ENCODE results near the gene HOXB3. TPM values are rescaled to one million over a fixed set of nuclear protein-coding genes. Genes with fewer than 3 reads are reported as not detected.

The HOXB3 gene
- total and polyA plus RNA-seq, 2 of the 4 experiments (the other 2 are of a cell fraction): 6.3 to 59.6 TPM

DNA sequence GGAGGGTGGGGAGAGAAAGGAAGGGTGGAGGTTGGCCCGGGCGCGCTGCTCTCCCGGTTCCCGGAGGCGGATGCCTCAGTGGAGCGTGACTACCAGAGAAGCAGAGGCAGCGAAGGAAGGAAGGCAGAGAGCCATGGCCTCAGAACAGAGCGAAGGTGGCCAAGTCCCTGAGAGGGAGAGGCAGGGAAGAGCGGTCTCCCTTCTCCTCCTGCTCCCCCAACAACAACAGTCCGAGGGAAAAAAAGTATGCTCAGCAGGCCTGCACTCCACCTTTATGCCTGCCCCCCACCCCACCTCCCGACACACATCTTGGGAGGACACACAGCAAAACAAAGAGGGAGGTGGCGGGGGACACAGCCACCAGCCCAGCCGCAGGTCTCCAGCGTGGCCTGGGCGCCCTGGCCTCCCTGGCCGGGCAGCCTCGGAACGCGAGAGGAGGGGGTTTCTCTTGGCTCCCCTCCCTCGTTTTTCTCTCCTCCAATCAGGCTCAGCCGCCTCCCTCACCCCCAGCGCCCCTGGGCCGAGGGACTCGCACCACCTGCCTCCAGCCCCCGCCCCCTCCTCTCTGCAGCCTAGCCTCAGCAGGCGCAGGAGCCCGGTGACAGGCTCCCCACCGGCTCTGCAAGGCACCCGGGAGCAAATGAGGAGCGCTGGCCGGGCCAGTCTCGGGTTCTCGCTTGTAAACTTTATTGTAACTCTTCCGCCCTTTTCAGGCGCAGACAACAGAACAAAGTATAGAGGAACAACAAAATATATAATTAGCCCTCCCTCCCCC is 21.8 kb upstream of the HOXB3 start:
- Histone ChIP-seq H3K56ac (ENCODE audit: extremely low read depth, insufficient read depth, low read length) (peak overlapping the region; percentile 22; the same call in 1 of the 2 replicates), H2BK15ac (ENCODE audit: low read depth, low read length) (peak overlapping the region; percentile 62; the same call in 1 of the 3 replicates), H3K9me1 (ENCODE audit: insufficient read depth, low read length) (0 out of 2 replicates have a peak, but pooled peaks cover 3% of the 10 kb centered on the region), H3K4ac (ENCODE audit: low read depth, low read length) (peak overlapping the region; percentile 64), H3K23ac (ENCODE audit: low read depth, low read length) (peak overlapping the region; percentile 73), H2BK20ac (ENCODE audit: low read depth, low read length) (no peak overlapping the region), H4K91ac (ENCODE audit: insufficient read depth, low read depth, low read length) (peak overlapping the region; percentile 90), H4K8ac (ENCODE audit: low read depth in 2 of 2, low read length in 2 of 2) (peak overlapping the region; percentile 93 to 95), H3K4me3 (ENCODE audit: insufficient read depth, low read depth, low read length) (peak overlapping the region; percentile 63), H2BK120ac (ENCODE audit: low read depth, low read length) (peak overlapping the region; percentile 28), H3K27me3 (ENCODE audit: control insufficient read depth, insufficient read depth, low read length) (peaks cover 17% of the 10 kb centered on the region), H3K79me1 (ENCODE audit: low read depth in 1 of 2, low read length in 2 of 2) (peaks cover 9 to 34% of the 10 kb centered on the region in 2 experiments; a peak in 3 of 4 replicates), H2BK5ac (ENCODE audit: low read depth, low read length, poor library complexity, severe bottlenecking) (peak overlapping the region; percentile 87), H3K27ac (ENCODE audit: insufficient read depth, low read length) (peak overlapping the region; percentile 93), H4K20me1 (ENCODE audit: insufficient read depth, low read length) (no peaks in the 10 kb centered on the region), H3K18ac (ENCODE audit: low read depth, low read length) (peak overlapping the region; percentile 81), H3K14ac (replicated peaks; ENCODE audit: low read depth, low read length) (peak overlapping the region; percentile 83), H2AK9ac (replicated peaks; ENCODE audit: low read depth, low read length, poor library complexity) (peak overlapping the region; percentile 96), H3K36me3 (ENCODE audit: control insufficient read depth, insufficient read depth, low read length) (peaks cover 4% of the 10 kb centered on the region; the same call in 1 of the 2 replicates), H3K9ac (ENCODE audit: low read depth, low read length) (peak overlapping the region; percentile 97), H2AFZ (replicated peaks; ENCODE audit: low read length, poor library complexity) (peak overlapping the region; percentile 85), H3K4me2 (ENCODE audit: low read depth, low read length) (peak overlapping the region; percentile 91), H3K9me3 (ENCODE audit: control insufficient read depth, insufficient read depth, low read length) (no peaks in the 10 kb centered on the region), H3K4me1 (ENCODE audit: control insufficient read depth, insufficient read depth, low read length) (peaks cover 14% of the 10 kb centered on the region), H2AK5ac (ENCODE audit: low read depth, low read length) (peak overlapping the region; percentile 38), H4K5ac (ENCODE audit: low read depth, low read length) (peak overlapping the region; percentile 95)
- POLR2A ChIA-PET (ENCODE audit: unreplicated experiment): no interaction called here
- ATAC-seq (ENCODE audit: low read depth): no peak
- CTCF ChIA-PET: interaction anchor here (0.5 kb wide), 1 partner anchor 580 kb away, joined by 9 read pairs; no protein-coding TSS in a partner anchor
- dilution Hi-C loops (cut with HindIII; ENCODE audit: low sequenced_read_pairs, unreplicated experiment) (no loop called here), intact Hi-C loops (cut with micrococcal nuclease) (no loop called here), in situ Hi-C loops (cut with MboI; ENCODE audit: low sequenced_read_pairs) (no loop called here)
- no peak for DNase-seq
- BruUV-seq (replicated peaks): no TSS peak
- WGBS, 2 experiments (ENCODE audit: extremely low coverage in 2 of 2, insufficient read length in 1 of 2): 49% methylated on average over 6 of the region's 36 CpGs; no CpG with 5 or more reads in 1 of the 2 experiments
- TF ChIP-seq MXI1 (IDR thresholded peaks at IDR 0.05; ENCODE audit: borderline replicate concordance, low read depth, low read length) (no peak), SMC3 (IDR thresholded peaks at IDR 0.05; ENCODE audit: low read depth, low read length) (no peak), MAFK (IDR thresholded peaks at IDR 0.05; ENCODE audit: low read depth, low read length) (no peak), CEBPB (IDR thresholded peaks at IDR 0.05; ENCODE audit: low read depth, low read length) (no peak), RFX5 (IDR thresholded peaks at IDR 0.05; ENCODE audit: low read depth, low read length) (no peak), CHD1 (IDR thresholded peaks at IDR 0.05; ENCODE audit: low read depth, low read length) (no peak), RAD21 (IDR thresholded peaks at IDR 0.05; ENCODE audit: low read length) (no peak), BHLHE40 (IDR thresholded peaks at IDR 0.05; ENCODE audit: low read depth, low read length) (no peak), MAZ (IDR thresholded peaks at IDR 0.05; ENCODE audit: borderline replicate concordance, low read depth, low read length) (no peak), RCOR1 (IDR thresholded peaks at IDR 0.05; ENCODE audit: insufficient replicate concordance, low read length) (no peak), POLR2A (IDR thresholded peaks at IDR 0.05; ENCODE audit: low read depth, low read length) (no peak), FOS (IDR thresholded peaks at IDR 0.05; ENCODE audit: low read depth, low read length) (no peak), NFE2L2 (IDR thresholded peaks at IDR 0.05; ENCODE audit: low read depth, low read length) (no peak)
- TF ChIP-seq, protein P1, sequence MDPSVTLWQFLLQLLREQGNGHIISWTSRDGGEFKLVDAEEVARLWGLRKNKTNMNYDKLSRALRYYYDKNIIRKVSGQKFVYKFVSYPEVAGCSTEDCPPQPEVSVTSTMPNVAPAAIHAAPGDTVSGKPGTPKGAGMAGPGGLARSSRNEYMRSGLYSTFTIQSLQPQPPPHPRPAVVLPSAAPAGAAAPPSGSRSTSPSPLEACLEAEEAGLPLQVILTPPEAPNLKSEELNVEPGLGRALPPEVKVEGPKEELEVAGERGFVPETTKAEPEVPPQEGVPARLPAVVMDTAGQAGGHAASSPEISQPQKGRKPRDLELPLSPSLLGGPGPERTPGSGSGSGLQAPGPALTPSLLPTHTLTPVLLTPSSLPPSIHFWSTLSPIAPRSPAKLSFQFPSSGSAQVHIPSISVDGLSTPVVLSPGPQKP (IDR thresholded peaks at IDR 0.05; ENCODE audit: borderline replicate concordance, low read depth, low read length): no peak
- TF ChIP-seq, protein P2, sequence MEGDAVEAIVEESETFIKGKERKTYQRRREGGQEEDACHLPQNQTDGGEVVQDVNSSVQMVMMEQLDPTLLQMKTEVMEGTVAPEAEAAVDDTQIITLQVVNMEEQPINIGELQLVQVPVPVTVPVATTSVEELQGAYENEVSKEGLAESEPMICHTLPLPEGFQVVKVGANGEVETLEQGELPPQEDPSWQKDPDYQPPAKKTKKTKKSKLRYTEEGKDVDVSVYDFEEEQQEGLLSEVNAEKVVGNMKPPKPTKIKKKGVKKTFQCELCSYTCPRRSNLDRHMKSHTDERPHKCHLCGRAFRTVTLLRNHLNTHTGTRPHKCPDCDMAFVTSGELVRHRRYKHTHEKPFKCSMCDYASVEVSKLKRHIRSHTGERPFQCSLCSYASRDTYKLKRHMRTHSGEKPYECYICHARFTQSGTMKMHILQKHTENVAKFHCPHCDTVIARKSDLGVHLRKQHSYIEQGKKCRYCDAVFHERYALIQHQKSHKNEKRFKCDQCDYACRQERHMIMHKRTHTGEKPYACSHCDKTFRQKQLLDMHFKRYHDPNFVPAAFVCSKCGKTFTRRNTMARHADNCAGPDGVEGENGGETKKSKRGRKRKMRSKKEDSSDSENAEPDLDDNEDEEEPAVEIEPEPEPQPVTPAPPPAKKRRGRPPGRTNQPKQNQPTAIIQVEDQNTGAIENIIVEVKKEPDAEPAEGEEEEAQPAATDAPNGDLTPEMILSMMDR (conservative IDR thresholded peaks at IDR 0.05; ENCODE audit: low read depth, low read length): no peak
